GM23338 (cell line): ENCODE results near the gene CADPS2.

ENCODE experiments used
- CREB1 ChIP-seq: fragments of 250-450 bp; sonication (Bioruptor Pico); IDR thresholded peaks from 2 replicates; pipeline ENCODE4 v1.5.0; 2020; ENCODE audit warnings: low read depth, mild to moderate bottlenecking, moderate library complexity
- EZH2phosphoT487 ChIP-seq: fragments of 200-600 bp; sonication (generic); IDR thresholded peaks from one replicate; pipeline ENCODE4 v1.8.1; 2018; ENCODE audit warnings: antibody characterized with exemption; ENCODE audit not compliant: unreplicated experiment
- POLR2AphosphoS5 ChIP-seq: IDR thresholded peaks from 2 replicates; pipeline ENCODE4 v1.6.1; 2016; ENCODE audit warnings: antibody characterized with exemption, low read depth
- TF ChIP-seq, protein P1 (sequence below), 2 experiments: fragments of 200-600 bp in 1 of 2; sonication (generic) in 1 of 2; conservative IDR thresholded peaks; 2 replicates each; pipeline versions ENCODE4 v1.5.1 to v1.6.1; 2016 to 2017; ENCODE audit warnings: antibody characterized with exemption in 2 of 2, low read depth in 2 of 2, mild to moderate bottlenecking in 2 of 2, moderate library complexity in 1 of 2

DNA sequence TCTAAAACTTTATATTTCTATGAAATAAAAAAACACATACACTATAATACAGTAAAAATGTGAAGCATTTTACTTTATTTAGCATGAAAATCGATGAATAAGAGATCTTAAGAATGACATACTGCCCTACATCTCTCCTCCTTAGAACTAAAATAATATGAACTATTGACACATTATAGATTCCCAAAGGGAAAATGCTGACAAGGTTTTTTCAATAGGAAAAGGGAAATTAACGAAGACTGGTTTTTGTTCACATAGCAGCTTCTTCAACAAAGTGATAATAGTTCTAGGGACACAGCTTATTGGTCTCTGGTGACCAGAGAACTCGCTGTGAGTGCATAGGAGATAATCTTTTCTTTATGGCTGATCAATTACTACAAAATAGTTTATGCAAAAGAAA lies 523.8 kb downstream of the CADPS2 start:
- TF ChIP-seq, protein P1, sequence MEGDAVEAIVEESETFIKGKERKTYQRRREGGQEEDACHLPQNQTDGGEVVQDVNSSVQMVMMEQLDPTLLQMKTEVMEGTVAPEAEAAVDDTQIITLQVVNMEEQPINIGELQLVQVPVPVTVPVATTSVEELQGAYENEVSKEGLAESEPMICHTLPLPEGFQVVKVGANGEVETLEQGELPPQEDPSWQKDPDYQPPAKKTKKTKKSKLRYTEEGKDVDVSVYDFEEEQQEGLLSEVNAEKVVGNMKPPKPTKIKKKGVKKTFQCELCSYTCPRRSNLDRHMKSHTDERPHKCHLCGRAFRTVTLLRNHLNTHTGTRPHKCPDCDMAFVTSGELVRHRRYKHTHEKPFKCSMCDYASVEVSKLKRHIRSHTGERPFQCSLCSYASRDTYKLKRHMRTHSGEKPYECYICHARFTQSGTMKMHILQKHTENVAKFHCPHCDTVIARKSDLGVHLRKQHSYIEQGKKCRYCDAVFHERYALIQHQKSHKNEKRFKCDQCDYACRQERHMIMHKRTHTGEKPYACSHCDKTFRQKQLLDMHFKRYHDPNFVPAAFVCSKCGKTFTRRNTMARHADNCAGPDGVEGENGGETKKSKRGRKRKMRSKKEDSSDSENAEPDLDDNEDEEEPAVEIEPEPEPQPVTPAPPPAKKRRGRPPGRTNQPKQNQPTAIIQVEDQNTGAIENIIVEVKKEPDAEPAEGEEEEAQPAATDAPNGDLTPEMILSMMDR (conservative IDR thresholded peaks at IDR 0.05; ENCODE audit: low read depth in 2 of 2): no peak
- TF ChIP-seq POLR2AphosphoS5 (no peak), CREB1 (no peak), EZH2phosphoT487 (no peak)
